Right renal pelvis (tissue), 4 donors: ENCODE data around the gene WWC2. TPM values are rescaled to one million over a fixed set of nuclear protein-coding genes. Genes with fewer than 3 reads are reported as not detected.

Experiments
- DNase-seq, 4 donors: peaks; one replicate each; pipeline ENCODE4 v3.0.0-alpha.2; 2013; ENCODE audit warnings: low read depth in 4 of 4, low spot score in 3 of 4, missing footprints in 1 of 4
- polyA plus RNA-seq, 4 donors: library from polyadenylated mRNA; unstranded; fragments of 120-200 nt; gene quantifications; one replicate each; pipeline ENCODE4 v1.2.1, GENCODE V29; 2013; ENCODE audit not compliant: insufficient read length in 4 of 4

The WWC2 gene
- polyA plus RNA-seq, 4 donors = 55.5 to 72.1 (median 56.4) TPM

GRCh38 chr4:183345261-183345660 is 246.2 kb downstream of the WWC2 start:
- DNase-seq = no peak

DNA sequence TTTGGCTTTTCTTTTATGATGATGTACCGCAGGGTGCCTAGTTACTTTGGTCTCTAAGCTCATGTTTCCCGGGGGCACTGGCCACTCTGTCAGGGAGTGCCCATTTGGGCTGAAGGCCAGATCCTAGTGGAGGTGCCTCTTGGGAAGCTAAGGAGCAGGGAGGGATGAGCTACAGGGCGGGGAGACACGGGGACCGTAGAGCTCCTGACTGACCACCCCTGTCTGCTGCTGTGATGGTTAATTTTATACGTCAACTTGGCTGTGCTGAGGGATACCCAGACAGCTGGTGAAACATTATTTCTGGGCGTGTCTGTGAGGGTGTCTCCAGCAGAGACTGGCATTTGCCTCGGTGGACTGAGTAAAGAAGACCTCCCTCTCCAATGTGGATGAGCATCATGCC is 248.1 kb downstream of the WWC2 start:
- DNase-seq = no peak

DNA sequence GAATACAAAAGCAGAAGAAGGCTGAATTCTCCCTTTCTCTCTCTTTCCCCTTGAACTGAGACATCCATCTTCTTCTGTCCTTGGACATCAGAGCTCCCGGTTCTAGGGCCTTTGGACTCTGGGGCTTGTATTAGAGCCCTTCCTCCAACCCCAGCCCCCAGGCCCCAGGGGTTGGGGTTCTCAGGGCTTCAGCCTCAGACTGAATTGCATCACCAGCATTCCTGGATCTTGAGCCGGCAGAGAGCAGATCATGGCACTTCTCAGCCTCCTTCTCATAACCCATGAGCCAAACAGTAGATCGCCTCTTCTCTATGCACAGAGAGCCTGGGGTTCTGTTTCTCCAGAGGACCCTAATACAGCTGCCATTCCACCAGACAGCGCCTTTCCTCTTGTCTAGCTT is 248.5 kb downstream of the WWC2 start:
- no peak for DNase-seq

DNA sequence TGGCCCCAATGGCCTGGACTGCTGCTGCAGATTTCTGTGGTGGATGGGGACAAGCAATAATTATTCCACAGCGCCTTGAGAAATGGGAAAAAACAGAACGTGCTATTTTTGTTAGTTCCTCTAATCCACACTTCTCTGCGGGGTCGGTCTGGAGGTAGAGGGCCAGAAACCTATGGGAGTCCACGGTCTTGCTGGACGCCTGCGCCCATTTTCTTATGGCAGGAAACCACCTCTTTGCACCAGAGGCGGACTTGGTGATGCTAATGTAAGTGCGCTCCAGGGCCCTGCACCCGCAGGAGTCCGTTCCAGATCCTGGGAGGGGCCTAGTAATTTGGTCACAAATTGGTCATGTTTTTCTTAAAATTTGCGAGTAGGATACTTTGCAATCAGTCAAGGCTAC is 249.1 kb downstream of the WWC2 start:
- DNase-seq = no peak

GRCh38 chr4:183348706-183349659 is 249.9 kb downstream of the WWC2 start:
- DNase-seq = no peak

DNA sequence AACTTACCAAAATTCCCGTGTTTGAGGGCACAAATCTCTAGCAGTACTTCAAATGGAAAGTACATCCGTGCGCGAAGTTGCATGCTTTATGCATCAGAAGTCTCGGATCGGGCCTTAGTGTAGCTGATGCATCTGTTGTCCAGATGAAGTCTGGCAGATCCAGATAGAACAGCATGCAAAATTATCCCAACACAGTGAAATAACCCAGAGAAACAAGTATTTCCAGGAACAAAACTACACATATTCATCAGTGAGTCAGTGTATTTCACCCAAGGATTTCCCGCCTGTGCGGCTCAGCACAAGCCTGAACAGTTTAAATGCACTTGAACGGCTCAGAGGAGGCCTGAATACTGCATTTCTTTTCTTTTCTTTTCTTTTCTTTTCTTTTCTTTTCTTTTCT is 250.6 kb downstream of the WWC2 start:
- DNase-seq = no peak

DNA sequence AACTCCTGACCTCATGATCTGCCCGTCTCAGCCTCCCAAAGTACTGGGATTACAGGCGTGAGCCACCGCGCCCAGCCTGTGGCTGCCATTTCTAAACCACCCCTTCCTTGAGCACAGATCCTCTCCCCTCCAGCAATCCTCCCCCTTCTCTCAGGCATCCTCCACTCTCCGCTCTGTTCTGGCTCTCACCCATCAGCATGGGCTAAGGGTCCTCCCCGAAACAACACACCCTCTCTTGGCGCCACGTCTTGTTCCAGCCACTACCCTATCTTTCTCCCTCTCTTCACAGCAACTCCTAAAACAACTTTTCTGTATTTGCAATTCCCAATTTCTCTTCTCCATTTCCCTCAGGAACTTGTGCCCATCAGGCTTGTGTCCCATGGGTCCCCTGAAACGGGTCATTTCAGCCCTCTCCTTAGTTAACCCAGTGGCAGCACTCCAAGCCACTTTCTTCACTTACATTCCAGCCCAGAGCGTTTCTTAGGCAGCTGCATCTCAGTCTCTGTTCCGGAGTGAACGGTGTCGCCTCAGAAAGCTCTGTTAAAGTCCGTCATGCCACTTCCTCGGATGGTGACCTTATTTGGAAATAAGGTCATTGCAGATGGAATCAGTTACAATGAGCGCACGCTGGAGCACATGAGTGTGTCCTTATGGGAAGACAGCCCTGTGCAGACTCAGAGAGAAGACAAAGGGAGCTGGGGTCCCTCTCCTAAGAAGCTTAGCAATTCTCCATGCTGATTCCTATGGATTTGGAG is 251.4 kb downstream of the WWC2 start:
- DNase-seq = no peak

DNA sequence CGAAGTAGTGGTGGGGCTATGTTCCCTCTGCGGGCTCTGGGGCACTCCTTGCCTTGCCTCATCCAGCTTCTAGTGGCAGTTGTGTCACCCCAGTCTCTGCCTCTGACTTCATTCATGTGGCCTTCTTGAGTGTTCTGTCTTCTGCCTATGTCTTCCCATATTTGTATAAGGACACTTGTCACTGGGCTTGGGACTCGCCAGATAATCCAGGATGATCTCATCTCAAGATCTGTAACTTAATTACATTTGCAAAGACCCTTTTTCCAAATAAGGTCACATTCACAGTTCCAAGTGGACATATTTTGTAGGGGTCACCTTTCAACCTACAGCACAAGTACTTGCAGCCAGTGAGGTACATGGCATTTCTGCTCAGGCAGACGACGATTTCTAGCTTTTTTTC is 253.5 kb downstream of the WWC2 start:
- DNase-seq = no peak

- DNase-seq = no peak
Measured at GRCh38 chr4:183353557-183353956, 254.5 kb downstream of the WWC2 start.

GRCh38 chr4:183354219-183354618 is 255.2 kb downstream of the WWC2 start:
- no peak for DNase-seq

GRCh38 chr4:183355405-183355804 is 256.3 kb downstream of the WWC2 start:
- DNase-seq = no peak

DNA sequence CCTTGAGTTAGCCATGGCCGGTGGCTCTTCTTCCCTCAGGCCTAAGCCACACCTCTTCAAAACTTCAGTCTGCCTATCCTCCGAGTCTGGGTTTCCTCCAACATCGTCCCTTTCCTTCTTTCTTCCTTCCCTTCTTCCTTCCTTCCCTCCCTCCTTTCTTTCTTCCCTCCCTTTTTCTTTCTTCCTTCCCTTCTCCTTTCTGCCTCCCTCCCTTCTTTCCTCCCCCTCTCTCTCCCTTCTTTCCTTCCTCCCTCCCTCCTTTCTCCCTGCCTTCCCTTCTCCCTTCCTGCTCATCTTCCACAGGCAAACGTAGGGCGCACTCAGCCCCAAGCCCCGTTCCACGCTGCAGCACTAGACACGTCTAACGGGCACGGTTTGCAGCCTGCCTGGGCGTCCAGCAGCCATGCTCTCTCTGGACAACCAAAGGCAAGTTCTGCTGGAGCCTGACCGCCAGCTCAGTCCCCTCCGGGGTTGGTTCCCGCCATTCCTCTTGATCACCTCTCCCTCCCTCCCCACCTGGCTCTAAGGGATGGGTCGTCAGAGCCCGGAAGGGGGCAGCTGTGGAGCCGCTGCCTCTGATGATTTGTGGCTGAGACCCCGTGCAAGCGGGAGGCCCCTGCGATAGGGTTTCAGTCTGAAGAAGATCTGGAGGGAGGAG is 257.2 kb downstream of the WWC2 start:
- no peak for DNase-seq

DNA sequence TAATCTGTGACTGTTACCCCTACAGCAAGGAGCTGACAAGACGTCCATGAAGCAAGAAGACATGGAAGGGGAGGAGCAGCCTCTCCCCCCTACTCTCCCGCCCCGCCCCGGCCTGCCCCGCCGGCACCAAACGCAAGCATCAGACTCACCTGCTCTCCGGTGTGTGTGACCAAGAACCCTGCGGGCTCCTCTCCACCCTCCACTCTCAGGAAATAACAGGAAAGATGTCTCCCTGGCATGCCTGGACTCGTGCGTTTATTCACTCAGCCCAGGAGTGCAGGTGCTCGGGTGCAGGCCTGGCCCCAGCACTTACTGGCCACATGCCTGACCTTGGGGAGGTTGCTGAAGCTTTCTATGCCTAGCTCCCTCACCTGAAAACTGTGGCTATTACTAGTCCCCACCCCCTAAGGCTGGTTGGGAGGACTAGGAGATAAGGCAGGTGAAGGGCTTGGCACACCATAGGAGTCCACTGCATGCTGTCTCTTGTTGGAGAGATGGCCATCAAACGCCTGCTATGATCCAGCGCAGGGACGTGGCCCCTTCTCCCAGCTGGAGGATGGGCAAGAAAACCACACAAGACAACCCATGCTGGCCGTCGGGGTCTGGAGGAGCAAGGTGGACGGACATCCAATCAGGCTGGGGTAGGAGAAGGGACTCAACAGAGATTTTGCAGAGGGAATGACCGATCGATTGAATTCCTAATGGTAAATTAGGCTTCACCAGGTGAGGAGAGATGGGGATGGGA is 258.0 kb downstream of the WWC2 start:
- no peak for DNase-seq

DNA sequence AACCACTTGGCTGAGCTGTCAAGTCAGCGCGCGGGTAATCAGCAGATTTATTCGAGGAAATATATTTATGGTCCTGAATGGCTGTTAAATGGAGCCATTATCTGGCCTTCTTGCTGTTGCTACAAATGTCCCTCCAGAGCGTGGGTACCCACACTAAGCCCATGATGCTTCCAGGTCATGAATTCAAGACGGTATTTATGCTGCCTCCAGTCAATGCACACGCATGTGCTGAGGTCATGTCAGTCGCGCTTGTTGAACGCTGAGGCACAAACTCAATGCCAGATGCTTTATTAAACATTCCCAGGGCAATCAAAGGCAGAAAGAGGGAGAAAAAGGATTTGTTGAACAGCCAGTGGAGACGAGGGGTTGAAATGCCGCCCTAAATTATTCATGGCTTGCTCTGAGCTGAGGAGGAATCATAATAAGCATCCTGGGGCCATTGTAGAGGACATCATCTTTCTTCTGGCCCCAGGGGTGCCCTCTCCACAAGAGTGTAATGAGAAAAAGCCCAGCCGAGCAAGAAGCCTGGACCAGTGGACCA is 259.2 kb downstream of the WWC2 start:
- no peak for DNase-seq

DNA sequence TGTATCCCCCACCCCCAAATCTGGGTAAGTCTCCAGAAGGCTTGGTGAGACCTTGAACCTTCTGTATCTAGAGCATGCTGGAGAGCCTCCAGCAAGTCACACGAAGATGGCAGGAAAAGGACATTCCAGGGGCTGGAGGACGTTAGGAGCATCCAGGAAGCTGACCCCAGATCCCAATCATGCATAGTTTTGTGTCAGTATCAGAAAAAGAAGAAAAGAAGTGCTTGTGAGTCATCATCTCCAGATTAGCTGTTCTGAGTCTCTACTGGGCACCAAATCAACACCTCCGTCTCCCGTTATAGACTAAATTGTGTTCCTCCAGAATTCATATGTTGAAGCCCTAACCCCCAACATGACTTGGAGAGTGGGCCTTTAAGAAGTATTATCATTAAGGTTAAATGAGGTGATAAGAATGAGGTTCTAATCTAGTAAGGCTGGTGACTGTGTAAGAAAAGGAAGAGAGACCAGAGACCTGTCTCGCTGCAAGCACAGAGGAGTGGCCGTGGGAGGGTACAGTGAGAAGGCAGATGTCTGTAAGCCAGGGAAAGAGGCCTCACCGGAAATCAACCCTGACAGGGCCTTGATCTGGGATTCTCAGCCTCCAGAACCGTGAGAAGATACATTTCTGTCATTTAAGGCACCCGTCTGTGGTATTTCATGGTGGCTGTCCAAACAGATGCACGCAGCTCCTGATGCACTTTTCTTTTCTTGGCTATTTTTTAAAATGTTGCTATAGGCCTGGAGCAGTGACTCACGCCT is 261.3 kb downstream of the WWC2 start:
- no peak for DNase-seq

DNA sequence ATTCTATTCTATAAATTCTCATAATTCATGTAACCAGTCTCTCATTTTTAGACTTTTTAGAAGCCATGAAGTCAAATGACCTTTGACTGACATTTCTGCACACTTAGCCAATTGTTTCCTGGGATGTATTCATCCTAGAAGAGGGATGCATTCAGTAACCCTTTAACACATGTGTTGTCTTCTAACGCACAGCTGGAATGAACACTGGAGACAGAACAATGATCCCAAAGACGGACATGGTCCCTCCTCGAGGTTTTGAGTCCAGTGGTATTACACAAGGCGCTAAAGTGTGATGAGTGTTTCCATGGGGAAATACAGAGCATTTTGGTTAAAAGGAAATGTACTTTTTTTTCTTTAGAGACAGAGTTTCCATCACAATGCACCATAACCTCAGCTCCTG is 263.0 kb downstream of the WWC2 start:
- no peak for DNase-seq

GRCh38 chr4:183362916-183363542 is 264.0 kb downstream of the WWC2 start:
- DNase-seq = no peak

- DNase-seq = no peak
Measured at GRCh38 chr4:183364025-183364424, 265.0 kb downstream of the WWC2 start.

- no peak for DNase-seq
Measured at GRCh38 chr4:183366206-183366835, 267.3 kb downstream of the WWC2 start.
